Liver (tissue), 3 donors: ENCODE measurements around the gene TSPOAP1.

Experiments used
- CTCF ChIP-seq: fragments of 150-350 bp; IDR thresholded peaks from 2 replicates; pipeline ENCODE4 v1.5.1; 2017; ENCODE audit warnings: improper control_type of control experiment, low read depth, low read length; ENCODE audit not compliant: missing input control
- FOXA2 ChIP-seq: IDR thresholded peaks from 2 replicates; pipeline ENCODE4 v1.6.1; 2016; ENCODE audit warnings: antibody characterized with exemption
- GABPA ChIP-seq, 2 donors: IDR thresholded peaks in 1 of 2; conservative IDR thresholded peaks in 1 of 2; 2 replicates each; pipeline ENCODE4 v1.6.1; 2016; ENCODE audit warnings: antibody characterized with exemption in 2 of 2, mild to moderate bottlenecking in 1 of 2, moderate library complexity in 1 of 2
- JUND ChIP-seq, 2 donors: IDR thresholded peaks; 2 replicates each; pipeline ENCODE4 v1.6.1; 2016; ENCODE audit warnings: antibody characterized with exemption in 2 of 2
- REST ChIP-seq: IDR thresholded peaks from 2 replicates; pipeline ENCODE4 v1.6.1; 2016; ENCODE audit warnings: antibody characterized with exemption, mild to moderate bottlenecking
- RXRA ChIP-seq, 2 donors: IDR thresholded peaks; 2 replicates each; pipeline ENCODE4 v1.6.1; 2017 to 2018; ENCODE audit warnings: antibody characterized with exemption in 2 of 2, mild to moderate bottlenecking in 1 of 2
- SP1 ChIP-seq: IDR thresholded peaks from 2 replicates; pipeline ENCODE4 v1.6.1; 2018; ENCODE audit warnings: antibody characterized with exemption, mild to moderate bottlenecking
- YY1 ChIP-seq: IDR thresholded peaks from 2 replicates; pipeline ENCODE4 v1.6.1; 2016; ENCODE audit warnings: antibody characterized with exemption, mild to moderate bottlenecking
- donor health status: healthy.
- donor health status: healthy.

- no peak for TF ChIP-seq CTCF
- TF ChIP-seq RXRA (IDR thresholded peaks at IDR 0.05): no peak
- TF ChIP-seq SP1: no peak
- no peak for TF ChIP-seq YY1
- TF ChIP-seq JUND (IDR thresholded peaks at IDR 0.05): no peak
- TF ChIP-seq REST: no peak
- TF ChIP-seq GABPA (IDR thresholded peaks at IDR 0.05 in 1 of 2, conservative IDR thresholded peaks at IDR 0.05 in 1 of 2): no peak
- no peak for TF ChIP-seq FOXA2
Measured at GRCh38 chr17:58332778-58333735, 4.5 kb upstream of the TSPOAP1 start.
